NCI-H1436 (cell line): ENCODE results near the gene ITK.
"Not testable (repeated sequence)": the region's sequence is repeated elsewhere in the genome, so short reads cannot be mapped to it uniquely, and the experiment has no call there.

Experiments
- DNase-seq: peaks from one replicate; lab custom pipeline; 2025; lab: John Stamatoyannopoulos, UW

ITK gene

DNA sequence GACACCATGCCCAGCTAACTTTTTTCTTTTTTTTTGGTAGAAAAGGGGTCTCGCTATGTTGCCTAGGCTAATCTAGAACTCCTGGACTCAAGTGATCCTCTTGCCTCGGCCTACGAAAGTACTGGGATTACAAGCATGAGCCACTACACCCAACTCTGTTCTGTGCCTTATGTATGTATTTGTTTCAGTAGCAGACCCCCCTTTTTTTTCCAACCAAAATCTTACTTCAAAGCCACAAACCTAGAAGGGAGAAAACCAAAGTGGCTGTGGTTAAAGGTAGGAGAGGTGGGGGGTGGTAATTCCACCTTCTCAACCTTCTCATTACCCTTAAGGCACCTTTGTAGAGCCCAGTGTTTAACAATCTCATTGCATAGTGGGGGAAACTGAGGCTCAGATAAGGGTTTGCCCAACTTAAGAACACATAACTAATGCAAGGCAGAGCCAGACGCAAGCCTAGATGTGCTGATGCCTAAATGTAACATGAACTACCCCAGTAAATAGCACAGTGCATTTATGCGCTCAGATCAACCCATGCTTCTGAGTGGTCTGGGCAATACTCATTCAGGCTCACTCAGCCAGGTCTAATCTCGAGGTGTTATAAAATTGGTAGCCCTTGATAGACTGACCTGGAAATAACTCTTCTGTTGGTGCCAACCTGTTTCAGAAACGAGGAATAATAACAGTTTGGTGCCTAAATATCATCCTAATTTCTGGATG, 33.0 kb downstream of the ITK start:
- no peak for DNase-seq

DNA sequence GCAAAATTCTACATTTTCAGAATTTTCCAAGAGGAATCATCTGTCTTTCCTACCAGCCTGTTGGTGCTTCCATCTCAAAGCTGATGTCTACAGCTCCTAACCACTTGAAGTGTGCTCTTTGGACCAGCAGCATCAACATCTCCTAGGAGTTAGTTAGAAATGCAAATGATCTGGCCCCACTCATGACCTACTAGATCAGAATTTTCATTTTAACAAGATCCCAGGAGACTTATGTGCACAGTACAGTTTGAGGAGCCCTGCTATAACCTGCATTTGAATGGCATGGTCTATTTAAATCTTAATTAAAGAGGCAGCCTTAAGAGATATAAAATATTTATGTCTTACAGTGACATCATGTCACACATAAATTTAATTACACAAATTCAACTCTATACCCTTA, 33.8 kb downstream of the ITK start:
- no peak for DNase-seq

DNA sequence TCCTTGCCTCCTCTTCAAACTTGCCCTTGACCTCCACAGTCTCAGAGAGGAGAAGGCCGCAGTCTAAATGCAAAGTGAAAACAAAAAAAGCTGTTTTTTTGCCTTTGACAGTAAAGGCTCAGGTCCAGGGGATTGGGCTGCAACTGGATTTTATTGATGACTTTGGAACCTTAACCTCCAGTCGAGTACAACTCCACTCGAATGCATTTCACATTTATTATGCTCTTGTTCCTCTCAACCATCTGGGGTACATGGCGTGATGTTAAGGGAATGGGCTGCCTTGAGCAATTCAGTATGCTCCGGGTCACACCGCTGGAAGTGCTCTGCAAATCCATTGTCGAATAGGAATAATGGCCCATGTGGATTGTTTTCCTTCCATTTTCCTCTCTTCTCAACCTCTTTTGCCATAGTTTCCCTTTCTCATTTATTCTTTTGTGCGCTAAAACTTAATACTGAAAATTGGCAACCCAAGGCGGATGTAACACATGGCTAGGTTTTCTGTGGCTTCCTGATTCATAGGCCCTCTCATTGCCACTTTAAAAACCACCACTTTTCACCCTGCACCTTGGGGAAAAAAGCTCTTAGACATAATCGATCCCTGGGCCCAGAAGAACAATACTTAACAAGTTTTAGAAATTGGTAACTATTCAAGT, 34.3 kb downstream of the ITK start:
- DNase-seq: no peak

DNA sequence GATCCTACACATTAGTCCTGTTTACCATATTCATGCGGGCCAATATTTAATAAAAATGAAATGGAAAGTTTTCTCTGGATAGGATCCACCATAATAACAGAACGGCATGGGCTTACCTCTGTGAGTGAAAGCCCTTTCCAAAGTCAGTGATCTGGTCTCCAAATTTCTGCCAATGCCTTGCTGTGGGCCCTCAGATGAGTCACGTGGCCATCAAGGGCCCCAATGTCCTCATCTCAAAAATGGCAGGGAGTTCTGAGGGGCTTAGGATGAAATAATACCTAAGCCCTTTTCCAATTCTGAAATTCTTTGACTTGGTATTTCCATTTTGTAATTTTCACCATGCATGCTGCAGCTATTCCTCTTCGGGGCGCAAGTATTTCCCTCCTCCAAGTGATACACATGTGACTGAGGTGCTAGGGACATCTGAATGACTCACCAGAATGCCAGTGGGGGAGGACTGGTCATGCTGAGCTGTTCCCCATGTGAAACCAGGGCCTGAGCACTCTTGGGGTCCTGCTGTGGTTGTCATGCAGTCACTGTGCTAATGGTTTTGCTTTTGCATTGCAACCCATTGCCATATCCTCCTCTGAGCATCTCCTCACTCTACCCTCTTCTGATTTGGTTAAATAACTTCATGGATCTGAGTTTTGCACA, 35.0 kb downstream of the ITK start:
- DNase-seq: no peak

DNA sequence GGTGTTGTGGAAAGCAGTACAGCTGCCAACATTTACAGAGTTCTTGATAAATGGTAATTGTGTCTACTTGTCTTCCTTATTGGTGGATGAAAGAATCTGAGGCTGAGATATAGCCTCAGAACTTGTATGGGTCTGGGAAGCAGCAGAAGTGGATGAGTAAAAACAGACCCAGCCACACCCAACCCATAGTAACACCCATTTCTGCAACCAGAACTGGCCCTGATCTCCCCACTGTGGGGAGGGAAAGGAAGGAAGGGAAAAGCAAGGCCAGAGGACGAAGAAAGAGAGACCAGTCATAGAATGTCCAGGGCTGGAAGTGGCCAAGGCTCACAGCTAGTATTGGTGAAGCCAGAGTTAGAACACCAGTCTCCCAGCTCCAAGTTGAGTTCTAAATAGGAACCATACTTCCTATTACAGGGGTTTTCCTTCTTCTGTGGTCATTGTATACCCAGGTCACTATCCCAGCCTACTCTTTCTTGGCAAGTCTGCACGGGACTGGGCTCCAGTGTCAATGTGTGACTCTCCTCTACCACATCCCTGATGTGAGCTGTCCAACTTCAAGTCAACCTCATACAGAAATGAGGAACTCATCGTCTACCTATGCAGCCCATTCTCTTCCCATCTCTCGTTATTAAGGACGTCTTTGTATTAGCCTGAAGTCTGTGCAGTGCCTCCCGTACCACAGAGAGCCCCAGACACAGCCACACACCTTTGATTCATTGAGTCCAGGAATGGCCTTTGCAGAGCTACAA, 35.9 kb downstream of the ITK start:
- no peak for DNase-seq

DNA sequence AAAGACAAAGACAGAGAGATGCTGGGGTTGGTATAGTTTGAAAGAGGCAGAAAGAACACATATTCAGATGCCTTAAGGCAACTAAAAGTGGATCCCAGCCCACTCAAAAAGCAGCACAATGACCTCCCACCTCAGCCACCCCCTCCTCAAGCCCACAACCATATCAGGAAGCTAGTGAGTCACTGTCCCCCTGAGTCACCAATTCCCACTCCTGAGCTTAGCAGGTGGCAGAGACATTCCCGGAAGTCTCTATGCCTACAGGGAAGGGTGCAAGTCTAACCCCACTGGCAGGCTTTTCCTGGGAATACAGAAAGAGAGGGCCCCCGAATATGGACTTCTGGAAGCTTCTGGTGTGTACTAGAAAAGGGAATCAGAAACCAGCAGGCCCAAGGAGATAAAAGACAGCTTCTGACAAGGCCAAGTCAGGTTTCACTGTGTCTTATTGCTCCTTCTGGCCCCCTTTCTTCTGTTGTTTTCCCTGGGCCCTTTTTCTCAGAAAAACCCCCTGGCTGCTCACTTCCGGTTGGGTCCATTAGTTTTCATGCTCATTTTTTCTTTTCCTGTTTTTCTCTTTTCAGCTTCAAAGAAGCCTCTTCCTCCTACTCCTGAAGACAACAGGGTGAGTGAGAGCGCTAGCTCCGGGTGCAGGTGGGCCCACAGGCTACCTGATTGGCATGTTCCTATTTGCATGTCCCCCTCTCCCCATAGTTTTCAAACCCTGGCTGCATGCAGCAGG, 36.8 kb downstream of the ITK start:
- DNase-seq: no peak

- no peak for DNase-seq
These were observed 39.0 kb downstream of the ITK start for GRCh38 chr5:157219491-157220271.

GRCh38 chr5:157221959-157222358, 41.3 kb downstream of the ITK start:
- DNase-seq: no peak

- DNase-seq: no peak
These were observed 42.0 kb downstream of the ITK start for GRCh38 chr5:157222506-157223230.

DNA sequence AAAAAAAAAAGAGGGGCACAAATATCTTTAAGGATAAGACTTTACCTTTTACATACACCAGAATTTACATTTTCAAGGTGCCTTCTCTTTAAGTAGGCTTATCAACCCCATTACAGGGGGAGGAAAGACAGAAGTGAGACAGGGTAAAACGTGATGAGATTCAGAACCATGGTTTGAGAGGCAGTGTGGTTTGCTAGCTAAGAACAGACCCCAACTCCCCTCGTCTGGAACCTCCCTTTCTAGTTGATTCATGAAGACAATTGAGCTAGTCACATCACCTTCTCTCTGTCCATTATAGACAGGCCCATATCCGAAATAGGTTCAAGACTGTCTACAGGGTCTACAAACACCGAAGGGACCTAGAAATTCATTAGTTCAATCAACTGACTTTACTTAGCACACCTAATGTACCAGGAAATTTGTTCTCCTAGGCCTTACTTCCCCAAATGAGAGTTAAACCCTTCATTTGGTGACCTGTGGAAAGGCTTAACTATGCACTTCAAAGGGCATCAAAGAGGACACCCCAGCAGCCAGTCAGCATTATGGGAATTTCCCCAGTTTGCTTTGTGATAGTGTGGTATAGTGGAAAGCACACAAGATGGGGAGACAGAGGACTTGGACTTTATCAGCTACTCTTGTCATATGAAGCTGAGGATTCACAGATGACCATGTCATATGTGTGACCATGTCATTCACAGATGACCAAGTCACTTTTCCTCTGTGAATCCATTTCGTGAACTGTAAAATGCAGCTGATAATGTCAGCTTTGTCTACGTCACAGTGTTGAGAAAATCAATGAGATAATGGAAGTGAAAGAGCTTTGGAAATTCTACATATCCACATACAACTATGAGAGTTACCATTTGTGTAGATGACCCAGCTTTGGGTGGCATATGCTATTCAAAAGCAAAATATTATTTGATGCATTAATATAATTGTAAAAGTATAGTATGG, 45.1 kb downstream of the ITK start:
- DNase-seq: no peak

- no peak for DNase-seq
These were observed 50.0 kb downstream of the ITK start for GRCh38 chr5:157230610-157231009.

- no peak for DNase-seq
These were observed 52.1 kb downstream of the ITK start for GRCh38 chr5:157232706-157233105.

- DNase-seq: no peak
These were observed 52.9 kb downstream of the ITK start for GRCh38 chr5:157233515-157233914.

DNA sequence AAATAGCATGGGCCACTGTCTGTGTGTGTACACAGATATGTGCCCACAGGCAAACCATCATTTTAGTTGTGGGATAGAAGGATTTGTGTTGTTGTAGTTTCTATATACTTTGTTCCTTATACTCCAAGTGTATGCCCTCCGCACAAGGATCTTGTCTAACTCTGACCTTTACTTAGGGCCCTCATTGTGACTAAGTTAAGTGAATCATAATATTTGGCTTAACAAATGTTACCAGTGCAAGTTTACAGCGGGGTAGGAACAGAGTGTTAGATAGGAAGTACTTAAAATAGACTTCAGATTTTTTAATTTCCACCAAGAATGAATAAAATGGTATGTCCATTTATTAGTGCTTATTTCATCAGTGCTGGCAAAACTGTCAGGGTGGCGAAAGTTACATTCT, 55.8 kb downstream of the ITK start:
- no peak for DNase-seq

GRCh38 chr5:157241483-157241882, 60.8 kb downstream of the ITK start:
- DNase-seq: no peak

GRCh38 chr5:157244704-157245103, 64.1 kb downstream of the ITK start:
- not testable (repeated sequence) for DNase-seq

- DNase-seq: no peak
These were observed 64.8 kb downstream of the ITK start for GRCh38 chr5:157245476-157245875.

GRCh38 chr5:157245886-157246285, 65.2 kb downstream of the ITK start:
- no peak for DNase-seq

DNA sequence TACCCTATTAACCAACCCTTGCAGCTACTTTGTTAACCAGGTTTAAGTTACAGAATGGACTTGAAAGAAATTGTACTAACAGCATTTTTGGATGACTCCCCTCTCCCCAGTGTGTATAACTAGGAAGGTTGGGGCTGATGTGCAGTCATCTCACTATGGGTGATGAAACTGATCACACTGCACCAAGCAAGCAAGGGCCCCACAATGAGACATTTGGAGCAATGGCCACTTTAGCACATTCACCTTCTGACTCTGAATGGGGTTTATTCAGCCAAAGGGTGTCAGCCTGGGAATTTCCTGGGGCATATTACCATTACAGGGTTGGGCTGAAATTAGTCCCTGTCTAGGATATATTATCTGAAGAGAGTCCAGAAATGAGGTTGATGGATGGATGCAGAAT, 66.6 kb downstream of the ITK start:
- DNase-seq: no peak
